WERI-Rb-1 (cell line): ENCODE measurements around the gene BICDL1.
"Not testable (repeated sequence)": the region's sequence is repeated elsewhere in the genome, so short reads cannot be mapped to it uniquely, and the experiment has no call there.

Experiments
- DNase-seq: peaks from one replicate; pipeline ENCODE4 v3.0.0-alpha.2; 2020
- H3K27ac ChIP-seq: fragments of 250-450 bp; sonication (Bioruptor Pico); 2 replicates; pipeline ENCODE4 v1.5.1; 2020; ENCODE audit warnings: mild to moderate bottlenecking, moderate library complexity
- H3K27me3 ChIP-seq: fragments of 250-450 bp; sonication (Bioruptor Pico); 2 replicates; pipeline ENCODE4 v1.5.1; 2021; ENCODE audit warnings: mild to moderate bottlenecking, low read depth, moderate library complexity; ENCODE audit not compliant: insufficient read depth, severe bottlenecking
- H3K36me3 ChIP-seq: fragments of 250-450 bp; sonication (Bioruptor Pico); 2 replicates; pipeline ENCODE4 v1.5.1; 2020; ENCODE audit warnings: mild to moderate bottlenecking, moderate library complexity
- H3K4me3 ChIP-seq: 2 replicates; pipeline ENCODE4 v1.5.1; 2011; ENCODE audit warnings: low read depth, mild to moderate bottlenecking, control low read depth, low read length
- H3K9me3 ChIP-seq: fragments of 250-450 bp; sonication (Bioruptor Pico); 2 replicates; pipeline ENCODE4 v1.5.1; 2021; ENCODE audit warnings: mild to moderate bottlenecking, moderate library complexity; ENCODE audit not compliant: severe bottlenecking
- TF ChIP-seq, protein P1 (sequence below): IDR thresholded peaks from 2 replicates; pipeline ENCODE4 v1.5.1; 2011; ENCODE audit warnings: low read depth, mild to moderate bottlenecking, control low read depth, inconsistent platforms, low read length

The BICDL1 gene

DNA sequence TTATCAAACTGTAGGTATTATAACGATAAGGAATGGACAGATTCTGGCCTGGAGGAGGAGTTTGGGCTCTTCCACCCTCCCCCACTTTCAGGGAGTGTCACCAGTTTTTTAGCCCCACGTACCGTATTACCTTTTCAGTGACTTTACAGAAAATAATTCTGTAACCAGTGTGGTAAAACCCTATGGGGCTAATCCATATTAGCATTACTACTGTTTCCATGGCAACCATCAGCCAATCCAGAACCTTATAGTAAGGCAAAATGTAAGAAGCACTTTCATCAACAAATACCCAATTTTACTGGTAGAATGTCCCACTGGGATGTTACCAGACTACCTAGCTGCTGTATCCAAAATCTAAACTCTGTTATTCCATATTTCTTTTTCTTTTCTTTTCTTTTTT lies 50.7 kb downstream of the BICDL1 start:
- DNase-seq: no peak
- no peaks in the 10 kb centered on the region for H3K9me3 ChIP-seq
- H3K36me3 ChIP-seq: no peaks in the 10 kb centered on the region
- no peak overlapping the region for H3K4me3 ChIP-seq
- H3K27ac ChIP-seq: no peak overlapping the region
- TF ChIP-seq, protein P1, sequence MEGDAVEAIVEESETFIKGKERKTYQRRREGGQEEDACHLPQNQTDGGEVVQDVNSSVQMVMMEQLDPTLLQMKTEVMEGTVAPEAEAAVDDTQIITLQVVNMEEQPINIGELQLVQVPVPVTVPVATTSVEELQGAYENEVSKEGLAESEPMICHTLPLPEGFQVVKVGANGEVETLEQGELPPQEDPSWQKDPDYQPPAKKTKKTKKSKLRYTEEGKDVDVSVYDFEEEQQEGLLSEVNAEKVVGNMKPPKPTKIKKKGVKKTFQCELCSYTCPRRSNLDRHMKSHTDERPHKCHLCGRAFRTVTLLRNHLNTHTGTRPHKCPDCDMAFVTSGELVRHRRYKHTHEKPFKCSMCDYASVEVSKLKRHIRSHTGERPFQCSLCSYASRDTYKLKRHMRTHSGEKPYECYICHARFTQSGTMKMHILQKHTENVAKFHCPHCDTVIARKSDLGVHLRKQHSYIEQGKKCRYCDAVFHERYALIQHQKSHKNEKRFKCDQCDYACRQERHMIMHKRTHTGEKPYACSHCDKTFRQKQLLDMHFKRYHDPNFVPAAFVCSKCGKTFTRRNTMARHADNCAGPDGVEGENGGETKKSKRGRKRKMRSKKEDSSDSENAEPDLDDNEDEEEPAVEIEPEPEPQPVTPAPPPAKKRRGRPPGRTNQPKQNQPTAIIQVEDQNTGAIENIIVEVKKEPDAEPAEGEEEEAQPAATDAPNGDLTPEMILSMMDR: no peak
- no peaks in the 10 kb centered on the region for H3K27me3 ChIP-seq

- TF ChIP-seq, protein P1: no peak
- H3K4me3 ChIP-seq: no peak overlapping the region
- no peak for DNase-seq
- H3K9me3 ChIP-seq: no peaks in the 10 kb centered on the region
- H3K27me3 ChIP-seq: no peaks in the 10 kb centered on the region
- no peak overlapping the region for H3K27ac ChIP-seq
- H3K36me3 ChIP-seq: no peaks in the 10 kb centered on the region
Observed at GRCh38 chr12:120041386-120042231, 52.6 kb downstream of the BICDL1 start.

GRCh38 chr12:120045367-120045766 lies 56.3 kb downstream of the BICDL1 start:
- not testable (repeated sequence) for H3K27ac ChIP-seq, H3K36me3 ChIP-seq, H3K27me3 ChIP-seq, H3K9me3 ChIP-seq, H3K4me3 ChIP-seq, DNase-seq

DNA sequence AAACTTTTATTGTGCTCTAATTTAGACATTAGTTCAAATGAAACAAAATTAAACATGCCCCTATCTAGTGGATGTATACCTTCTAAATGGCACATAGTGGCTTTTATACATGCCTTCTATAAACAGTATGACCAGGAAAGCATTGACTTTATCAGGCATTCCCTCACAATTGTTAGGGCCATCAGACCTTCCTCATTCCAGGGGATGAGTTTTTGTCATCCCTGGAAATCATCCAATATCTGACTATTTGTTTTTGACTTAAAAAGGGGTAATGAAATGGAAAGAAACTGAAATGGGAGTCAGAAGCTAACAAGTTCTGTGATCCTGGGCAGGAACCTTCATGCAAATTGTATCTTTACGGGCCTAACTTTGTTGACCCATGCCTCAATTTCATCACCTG lies 58.0 kb downstream of the BICDL1 start:
- Histone ChIP-seq H3K27me3 (no peaks in the 10 kb centered on the region), H3K9me3 (no peaks in the 10 kb centered on the region), H3K27ac (no peak overlapping the region), H3K36me3 (no peaks in the 10 kb centered on the region), H3K4me3 (no peak overlapping the region)
- no peak for DNase-seq
- TF ChIP-seq, protein P1: no peak

DNA sequence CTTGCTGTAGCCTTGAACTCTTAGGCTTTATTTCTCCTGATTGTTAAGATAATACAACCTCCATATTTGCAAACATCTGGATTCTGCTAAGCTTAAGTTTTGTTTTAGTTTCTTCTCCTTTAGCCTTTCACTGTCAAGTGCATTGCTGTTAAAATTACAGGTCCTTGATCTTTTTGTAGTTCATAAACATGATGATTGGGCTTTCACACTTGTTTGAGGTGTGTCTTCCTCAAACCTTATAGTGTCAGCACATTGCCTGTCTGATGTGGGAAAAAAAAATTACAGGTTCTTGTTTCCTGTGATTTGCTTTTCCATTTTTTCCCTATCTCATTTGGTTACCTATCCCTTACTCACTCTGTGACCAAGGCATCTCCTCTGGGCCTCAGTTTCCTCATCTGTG lies 59.2 kb downstream of the BICDL1 start:
- H3K4me3 ChIP-seq: no peak overlapping the region
- H3K9me3 ChIP-seq: no peaks in the 10 kb centered on the region
- H3K27me3 ChIP-seq: no peaks in the 10 kb centered on the region
- TF ChIP-seq, protein P1: no peak
- H3K27ac ChIP-seq: no peak overlapping the region
- no peak for DNase-seq
- H3K36me3 ChIP-seq: peaks cover 5% of the 10 kb centered on the region; the same call in 1 of the 2 replicates

- Histone ChIP-seq H3K27me3 (no peaks in the 10 kb centered on the region), H3K27ac (no peak overlapping the region), H3K9me3 (no peaks in the 10 kb centered on the region), H3K4me3 (no peak overlapping the region), H3K36me3 (peaks cover 5% of the 10 kb centered on the region; the same call in 1 of the 2 replicates)
- TF ChIP-seq, protein P1: no peak
- DNase-seq: no peak
Observed at GRCh38 chr12:120049426-120049825, 60.4 kb downstream of the BICDL1 start.
